CD1c-positive myeloid dendritic cell (primary cell): ENCODE data around the gene KCTD7.
"Not testable (repeated sequence)": the region's sequence is repeated elsewhere in the genome, so short reads cannot be mapped to it uniquely, and the experiment has no call there.

Source experiments
- DNase-seq: peaks from one replicate; pipeline ENCODE4 v3.0.0-alpha.2; 2016; ENCODE audit errors: extremely low spot score

The KCTD7 gene

GRCh38 chr7:66653719-66654274 is 25.1 kb downstream of the KCTD7 start:
- not testable (repeated sequence) for DNase-seq

- peak; percentile 100 for DNase-seq
Observed at GRCh38 chr7:66654275-66655112, 25.8 kb downstream of the KCTD7 start.

GRCh38 chr7:66655113-66655806 is 26.6 kb downstream of the KCTD7 start:
- DNase-seq: peak; percentile 70

GRCh38 chr7:66655826-66656485 is 27.3 kb downstream of the KCTD7 start:
- not testable (repeated sequence) for DNase-seq

GRCh38 chr7:66657798-66658197 is 29.1 kb downstream of the KCTD7 start:
- DNase-seq: no peak

GRCh38 chr7:66662646-66663264 is 34.1 kb downstream of the KCTD7 start:
- DNase-seq: no peak

- no peak for DNase-seq
Observed at GRCh38 chr7:66664590-66665293, 36.1 kb downstream of the KCTD7 start.

- DNase-seq: no peak
Observed at GRCh38 chr7:66666313-66666952, 37.8 kb downstream of the KCTD7 start.

- no peak for DNase-seq
Observed at GRCh38 chr7:66667023-66667728, 38.5 kb downstream of the KCTD7 start.

- DNase-seq: no peak
Observed at GRCh38 chr7:66668112-66668511, 39.4 kb downstream of the KCTD7 start.

- DNase-seq: no peak
Observed at GRCh38 chr7:66668677-66669076, 40.0 kb downstream of the KCTD7 start.

GRCh38 chr7:66669088-66669487 is 40.4 kb downstream of the KCTD7 start:
- DNase-seq: no peak

- no peak for DNase-seq
Observed at GRCh38 chr7:66669496-66669895, 40.8 kb downstream of the KCTD7 start.

GRCh38 chr7:66671034-66671433 is 42.4 kb downstream of the KCTD7 start:
- no peak for DNase-seq

- not testable (repeated sequence) for DNase-seq
Observed at GRCh38 chr7:66671486-66671885, 42.8 kb downstream of the KCTD7 start.

- DNase-seq: not testable (repeated sequence)
Observed at GRCh38 chr7:66672432-66673123, 43.9 kb downstream of the KCTD7 start.

GRCh38 chr7:66673124-66673640 is 44.5 kb downstream of the KCTD7 start:
- peak; percentile 41 for DNase-seq

GRCh38 chr7:66679633-66680244 is 51.1 kb downstream of the KCTD7 start:
- DNase-seq: peak; percentile 24
